Fibroblast of pulmonary artery (primary cell): ENCODE results near the gene SLC6A3.

Source experiments
- DNase-seq: peaks from one replicate; pipeline ENCODE4 v3.0.0-alpha.2; 2010; ENCODE audit warnings: low read depth
- H3K4me3 ChIP-seq: replicated peaks from 2 replicates; pipeline ENCODE4 v1.5.1; 2011; ENCODE audit warnings: low read depth, mild to moderate bottlenecking, control low read depth, low read length, moderate library complexity
- CTCF ChIP-seq: IDR thresholded peaks from 2 replicates; pipeline ENCODE4 v1.5.1; 2011; ENCODE audit warnings: mild to moderate bottlenecking, control low read depth, low read length, inconsistent platforms; ENCODE audit errors: missing control alignments

SLC6A3 gene

GRCh38 chr5:1487079-1487764 lies 42.0 kb upstream of the SLC6A3 start:
- TF ChIP-seq CTCF = no peak
- no peak for DNase-seq

GRCh38 chr5:1486271-1486670 lies 41.0 kb upstream of the SLC6A3 start:
- TF ChIP-seq CTCF = no peak
- no peak for DNase-seq
- no peak overlapping the region for H3K4me3 ChIP-seq

More at GRCh38 chr5:1487079-1487764, 42.0 kb upstream of the SLC6A3 start:
- H3K4me3 ChIP-seq = no peak overlapping the region

- H3K4me3 ChIP-seq = no peak overlapping the region
- TF ChIP-seq CTCF = no peak
- DNase-seq = no peak
Measured at GRCh38 chr5:1485579-1486118, 40.4 kb upstream of the SLC6A3 start.

GRCh38 chr5:1484730-1485578 lies 39.7 kb upstream of the SLC6A3 start:
- no peak for TF ChIP-seq CTCF
- DNase-seq = no peak
- no peak overlapping the region for H3K4me3 ChIP-seq

GRCh38 chr5:1483856-1484729 lies 38.9 kb upstream of the SLC6A3 start:
- DNase-seq = no peak
- H3K4me3 ChIP-seq = no peak overlapping the region
- TF ChIP-seq CTCF = no peak

- H3K4me3 ChIP-seq = no peak overlapping the region
- DNase-seq = no peak
- no peak for TF ChIP-seq CTCF
Measured at GRCh38 chr5:1483064-1483463, 37.8 kb upstream of the SLC6A3 start.
